MCF 10A (cell line): ENCODE measurements around the gene WDFY3. TPM values are rescaled to one million over a fixed set of nuclear protein-coding genes. Genes with fewer than 3 reads are reported as not detected.
A peak's percentile ranks its signal among the peaks of the same experiment; 100 is the strongest.

ENCODE experiments used
- BruUV-seq: library from RNA; stranded (reverse); fragments of 400-500 nt; replicated peaks from 2 replicates; lab custom pipeline; 2021; lab: Mats Ljungman, UMichigan
- CTCF ChIA-PET: fragments of 300-600 bp; sonication (Branson Sonifier 250); formaldehyde crosslinking; extraction: SDS; loops from one replicate; lab custom pipeline; 2021; ENCODE audit warnings: antibody characterized with exemption, inconsistent platforms; lab: Yijun Ruan, JAX
- POLR2A ChIA-PET: fragments of 300-600, 350-650 bp; sonication (Branson Sonifier 250); formaldehyde crosslinking; extraction: SDS; loops from one replicate; lab custom pipeline; 2020; ENCODE audit warnings: antibody characterized with exemption, inconsistent platforms; lab: Yijun Ruan, JAX
- DNase-seq: peaks from one replicate; pipeline ENCODE4 v3.0.0-alpha.2; 2018; ENCODE audit not compliant: unreplicated experiment
- H3K27ac Mint-ChIP-seq: one replicate; pipeline ENCODE4 v1.8.0; 2022; ENCODE audit warnings: mild to moderate bottlenecking, low read depth, mixed read lengths; ENCODE audit not compliant: unreplicated experiment
- H3K27me3 Mint-ChIP-seq: one replicate; pipeline ENCODE4 v1.8.0; 2022; ENCODE audit warnings: mixed read lengths; ENCODE audit not compliant: insufficient read depth, unreplicated experiment
- H3K36me3 Mint-ChIP-seq: one replicate; pipeline ENCODE4 v1.8.0; 2022; ENCODE audit warnings: mild to moderate bottlenecking, moderate library complexity, mixed read lengths; ENCODE audit not compliant: insufficient read depth, unreplicated experiment
- H3K4me1 Mint-ChIP-seq: one replicate; pipeline ENCODE4 v1.8.0; 2022; ENCODE audit warnings: mixed read lengths; ENCODE audit not compliant: insufficient read depth, unreplicated experiment
- H3K4me3 Mint-ChIP-seq: one replicate; pipeline ENCODE4 v1.8.0; 2022; ENCODE audit warnings: mild to moderate bottlenecking, moderate library complexity, mixed read lengths; ENCODE audit not compliant: unreplicated experiment
- H3K9me3 Mint-ChIP-seq: one replicate; pipeline ENCODE4 v1.8.0; 2022; ENCODE audit warnings: mixed read lengths; ENCODE audit not compliant: unreplicated experiment
- CTCF ChIP-seq: fragments of 200-600 bp; IDR thresholded peaks from one replicate; pipeline ENCODE4 v1.8.0; 2022; ENCODE audit warnings: antibody characterized with exemption, mild to moderate bottlenecking; ENCODE audit not compliant: unreplicated experiment
- intact Hi-C: fragments of 100-400 bp; cut with micrococcal nuclease; formaldehyde crosslinking; loops from 2 replicates; pipeline ENCODE4 v1.14.1; 2022
- total RNA-seq: library from RNA; stranded (reverse); gene quantifications from 2 replicates; pipeline ENCODE4 v1.2.3, GENCODE V29; 2022

Gene WDFY3
- total RNA-seq, 1 experiment from 2014 or later: 90.7 TPM

- no peak for DNase-seq
- Mint-ChIP-seq H3K9me3 (no peaks in the 10 kb centered on the region), H3K36me3 (peaks cover 20% of the 10 kb centered on the region), H3K27me3 (no peaks in the 10 kb centered on the region), H3K4me3 (no peak overlapping the region), H3K27ac (no peak overlapping the region), H3K4me1 (peaks cover 35% of the 10 kb centered on the region)
- BruUV-seq: no TSS peak
- TF ChIP-seq CTCF: no peak
- ChIA-PET POLR2A (no interaction called here), CTCF (interaction anchor here (0.6 to 0.9 kb wide), 2 partner anchors 8 to 95 kb away, joined by 4 to 5 read pairs; no protein-coding TSS in a partner anchor)
- intact Hi-C loops: loop anchor here (5.0 kb wide), 1 partner anchor 91 kb away; the partner anchor contains the start of gene WDFY3
These were observed 90.7 kb downstream of the WDFY3 start for GRCh38 chr4:84875636-84876371.

- Mint-ChIP-seq H3K4me3 (no peak overlapping the region), H3K27ac (peak overlapping the region; percentile 43), H3K27me3 (no peaks in the 10 kb centered on the region), H3K36me3 (peaks cover 14% of the 10 kb centered on the region), H3K9me3 (no peaks in the 10 kb centered on the region), H3K4me1 (peaks cover 36% of the 10 kb centered on the region)
- POLR2A ChIA-PET: no interaction called here
- CTCF ChIA-PET: no interaction called here
- BruUV-seq: no TSS peak
- DNase-seq: no peak
- intact Hi-C loops: loop anchor here (5.0 kb wide), 1 partner anchor 93 kb away; the partner anchor contains the start of gene WDFY3
- no peak for TF ChIP-seq CTCF
These were observed 91.9 kb downstream of the WDFY3 start for GRCh38 chr4:84874619-84875018.

GRCh38 chr4:84870398-84871163 lies 95.9 kb downstream of the WDFY3 start:
- intact Hi-C loops: no loop called here
- POLR2A ChIA-PET: no interaction called here
- H3K4me3 Mint-ChIP-seq: no peak overlapping the region

More at GRCh38 chr4:84870398-84871163, 95.9 kb downstream of the WDFY3 start:
- CTCF ChIA-PET: no interaction called here
- no peaks in the 10 kb centered on the region for H3K27me3 Mint-ChIP-seq
- peaks cover 13% of the 10 kb centered on the region for H3K36me3 Mint-ChIP-seq
- DNase-seq: peak; percentile 27
- H3K9me3 Mint-ChIP-seq: no peaks in the 10 kb centered on the region
- peak overlapping the region; percentile 58 for H3K27ac Mint-ChIP-seq
- peaks cover 10% of the 10 kb centered on the region for H3K4me1 Mint-ChIP-seq
- BruUV-seq: no TSS peak
- TF ChIP-seq CTCF: no peak
